Liver (tissue), 9 donors: ENCODE measurements around the gene DYNC1H1. TPM values are rescaled to one million over a fixed set of nuclear protein-coding genes. Genes with fewer than 3 reads are reported as not detected.

Experiments used
- DNase-seq: peaks from one replicate; pipeline ENCODE4 v3.0.0-alpha.2; 2017; ENCODE audit warnings: low spot score
- H3K27ac ChIP-seq, 2 donors: one replicate each; pipeline ENCODE4 v1.7.0; 2013; ENCODE audit warnings: inconsistent platforms in 2 of 2, low read length in 2 of 2, control low read depth in 1 of 2, low read depth in 1 of 2, mild to moderate bottlenecking in 1 of 2
- H3K27me3 ChIP-seq, 4 donors: one replicate each; pipeline versions ENCODE4 v1.6.1 to v1.7.0; 2013; ENCODE audit warnings: low read length in 3 of 4, inconsistent platforms in 1 of 4, mild to moderate bottlenecking in 1 of 4, moderate library complexity in 1 of 4; ENCODE audit not compliant: control insufficient read depth in 4 of 4, insufficient read depth in 4 of 4
- H3K36me3 ChIP-seq, 4 donors: one replicate each; pipeline versions ENCODE4 v1.6.1 to v1.7.0; 2013; ENCODE audit warnings: low read length in 3 of 4, mild to moderate bottlenecking in 3 of 4, low read depth in 1 of 4, moderate library complexity in 1 of 4; ENCODE audit not compliant: control insufficient read depth in 4 of 4, insufficient read depth in 3 of 4
- H3K4me1 ChIP-seq, 4 donors: one replicate each; pipeline versions ENCODE4 v1.6.1 to v1.7.0; 2013; ENCODE audit warnings: low read length in 3 of 4, mild to moderate bottlenecking in 3 of 4, moderate library complexity in 1 of 4; ENCODE audit not compliant: control insufficient read depth in 4 of 4, insufficient read depth in 4 of 4
- H3K4me3 ChIP-seq, 3 donors: one replicate each; pipeline versions ENCODE4 v1.6.1 to v1.7.0; 2013; ENCODE audit warnings: low read length in 3 of 3, control low read depth in 1 of 3, low read depth in 1 of 3, mild to moderate bottlenecking in 1 of 3
- H3K9ac ChIP-seq, 2 donors: one replicate each; pipeline ENCODE4 v1.7.0; 2013; ENCODE audit warnings: low read length in 2 of 2, mild to moderate bottlenecking in 2 of 2, moderate library complexity in 2 of 2, control low read depth in 1 of 2, low read depth in 1 of 2
- H3K9me3 ChIP-seq, 4 donors: one replicate each; pipeline versions ENCODE4 v1.6.1 to v1.7.0; 2013; ENCODE audit warnings: low read length in 3 of 4; ENCODE audit not compliant: control insufficient read depth in 4 of 4
- EGR1 ChIP-seq, 2 donors: IDR thresholded peaks; 2 replicates each; pipeline ENCODE4 v1.6.1; 2016 to 2018; ENCODE audit warnings: antibody characterized with exemption in 2 of 2, low read depth in 2 of 2
- FOXA1 ChIP-seq: IDR thresholded peaks from 2 replicates; pipeline ENCODE4 v1.6.1; 2016; ENCODE audit warnings: antibody characterized with exemption
- FOXA2 ChIP-seq: IDR thresholded peaks from 2 replicates; pipeline ENCODE4 v1.6.1; 2016; ENCODE audit warnings: antibody characterized with exemption
- GABPA ChIP-seq, 2 donors: IDR thresholded peaks in 1 of 2; conservative IDR thresholded peaks in 1 of 2; 2 replicates each; pipeline ENCODE4 v1.6.1; 2016; ENCODE audit warnings: antibody characterized with exemption in 2 of 2, mild to moderate bottlenecking in 1 of 2, moderate library complexity in 1 of 2
- HNF4A ChIP-seq, 2 donors: conservative IDR thresholded peaks; 2 replicates each; pipeline ENCODE4 v1.6.1; 2016; ENCODE audit warnings: antibody characterized with exemption in 2 of 2, mild to moderate bottlenecking in 2 of 2
- HNF4G ChIP-seq: IDR thresholded peaks from 2 replicates; pipeline ENCODE4 v1.6.1; 2016; ENCODE audit warnings: antibody characterized with exemption
- NR2F2 ChIP-seq: IDR thresholded peaks from 2 replicates; pipeline ENCODE4 v1.6.1; 2016; ENCODE audit warnings: antibody characterized with exemption
- RAD21 ChIP-seq, 2 donors: IDR thresholded peaks; 2 replicates each; pipeline ENCODE4 v1.6.1; 2016; ENCODE audit warnings: antibody characterized with exemption in 2 of 2, mild to moderate bottlenecking in 2 of 2
- RXRA ChIP-seq, 2 donors: IDR thresholded peaks; 2 replicates each; pipeline ENCODE4 v1.6.1; 2017 to 2018; ENCODE audit warnings: antibody characterized with exemption in 2 of 2, mild to moderate bottlenecking in 1 of 2
- SP1 ChIP-seq: IDR thresholded peaks from 2 replicates; pipeline ENCODE4 v1.6.1; 2018; ENCODE audit warnings: antibody characterized with exemption, mild to moderate bottlenecking
- TAF1 ChIP-seq: conservative IDR thresholded peaks from 2 replicates; pipeline ENCODE4 v1.6.1; 2016; ENCODE audit warnings: antibody characterized with exemption, mild to moderate bottlenecking
- YY1 ChIP-seq: IDR thresholded peaks from 2 replicates; pipeline ENCODE4 v1.6.1; 2016; ENCODE audit warnings: antibody characterized with exemption, mild to moderate bottlenecking
- WGBS: extraction: QIAGEN DNeasy Blood & Tissue Kit; methylation state at CpG from one replicate; pipeline ENCODE4 v1.1.7; 2013; 5-methylcytosine and 5-hydroxymethylcytosine counted together
- polyA plus RNA-seq, 2 donors: library from polyadenylated mRNA; stranded (reverse) in 1 of 2; unstranded in 1 of 2; fragments of 200-250 nt in 1 of 2; fragments of >200 nt in 1 of 2; fragmentation: Nextera tagmentation in 1 of 2; extraction: Ambion mirVana in 1 of 2; gene quantifications; one replicate each; pipeline versions ENCODE4 v1.2.1 to v1.2.3, GENCODE V29; 2013 to 2015
- total RNA-seq, 2 donors: library from RNA; depleted of rRNA; stranded (reverse); fragments of >200 nt; gene quantifications; one replicate each; pipeline ENCODE4 v1.2.3, GENCODE V29; 2014
- TF ChIP-seq, protein P1 (sequence below): IDR thresholded peaks from 2 replicates; pipeline ENCODE4 v1.6.1; 2016; ENCODE audit warnings: antibody characterized with exemption
- TF ChIP-seq, protein P2 (sequence below): IDR thresholded peaks from 2 replicates; pipeline ENCODE4 v1.6.1; 2016; ENCODE audit warnings: antibody characterized with exemption
- TF ChIP-seq, protein P3 (sequence below): fragments of 150-350 bp; IDR thresholded peaks from 2 replicates; pipeline ENCODE4 v1.5.1; 2017; ENCODE audit warnings: improper control_type of control experiment, low read depth, low read length; ENCODE audit not compliant: missing input control
- TF ChIP-seq, protein P4 (sequence below): IDR thresholded peaks from 2 replicates; pipeline ENCODE4 v1.6.1; 2016; ENCODE audit warnings: antibody characterized with exemption
- donor health status: healthy.
- donor health status: healthy.
- donor health status: healthy.
- donor health status: healthy.
- donor health status: healthy.

DYNC1H1 gene
- total and polyA plus RNA-seq, 4 donors = 50.3 to 201 (median 82.6) TPM

DNA sequence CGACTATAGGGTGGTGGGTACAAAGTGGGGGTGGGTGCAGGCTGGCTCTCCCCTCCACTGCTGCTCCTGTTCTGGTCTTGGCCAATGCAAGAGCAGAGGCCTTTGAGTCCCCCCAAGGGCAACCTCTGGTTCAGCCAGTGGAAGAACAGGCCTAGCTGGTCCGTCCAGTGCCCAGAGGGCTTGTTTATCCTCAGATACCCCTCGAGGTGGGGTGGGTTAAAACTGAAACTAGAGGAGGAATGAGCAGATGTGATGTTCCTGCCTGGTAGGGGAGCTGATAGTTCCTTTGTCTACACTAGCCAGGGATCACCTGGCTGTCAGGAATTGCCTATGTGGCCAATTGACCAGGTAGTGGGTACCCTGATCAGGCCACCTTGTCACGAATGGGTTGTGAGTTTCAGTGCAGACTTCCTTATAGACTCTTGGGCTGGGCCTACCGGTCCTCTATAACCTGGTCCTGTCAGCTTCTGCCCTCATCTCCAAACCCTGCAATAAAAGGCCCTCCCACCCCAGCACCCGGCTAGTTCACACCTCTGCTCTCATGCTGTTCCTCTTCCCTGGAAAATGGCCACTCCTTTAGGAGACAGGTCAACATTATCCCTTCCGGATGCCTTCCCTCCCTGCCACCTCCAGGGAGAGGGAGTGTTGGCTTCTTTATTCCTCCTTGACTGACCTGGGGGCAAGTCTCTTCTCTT, 133.2 kb downstream of the DYNC1H1 start:
- no peak overlapping the region for H3K27ac ChIP-seq
- WGBS = 74% methylated on average over 7 of the region's 7 CpGs
- no peak overlapping the region for H3K9ac ChIP-seq
- no peak for DNase-seq
- no peaks in the 10 kb centered on the region for H3K9me3 ChIP-seq
- H3K36me3 ChIP-seq = no peaks in the 10 kb centered on the region
- TF ChIP-seq RAD21 (IDR thresholded peaks at IDR 0.05) (no peak), EGR1 (IDR thresholded peaks at IDR 0.05; ENCODE audit: low read depth in 2 of 2) (no peak), RXRA (IDR thresholded peaks at IDR 0.05) (no peak), TAF1 (no peak), FOXA2 (no peak)
- no peaks in the 10 kb centered on the region for H3K27me3 ChIP-seq
- H3K4me3 ChIP-seq = no peak overlapping the region
- peaks cover 0 to 6% (median 3%) of the 10 kb centered on the region in 4 donors for H3K4me1 ChIP-seq

DNA sequence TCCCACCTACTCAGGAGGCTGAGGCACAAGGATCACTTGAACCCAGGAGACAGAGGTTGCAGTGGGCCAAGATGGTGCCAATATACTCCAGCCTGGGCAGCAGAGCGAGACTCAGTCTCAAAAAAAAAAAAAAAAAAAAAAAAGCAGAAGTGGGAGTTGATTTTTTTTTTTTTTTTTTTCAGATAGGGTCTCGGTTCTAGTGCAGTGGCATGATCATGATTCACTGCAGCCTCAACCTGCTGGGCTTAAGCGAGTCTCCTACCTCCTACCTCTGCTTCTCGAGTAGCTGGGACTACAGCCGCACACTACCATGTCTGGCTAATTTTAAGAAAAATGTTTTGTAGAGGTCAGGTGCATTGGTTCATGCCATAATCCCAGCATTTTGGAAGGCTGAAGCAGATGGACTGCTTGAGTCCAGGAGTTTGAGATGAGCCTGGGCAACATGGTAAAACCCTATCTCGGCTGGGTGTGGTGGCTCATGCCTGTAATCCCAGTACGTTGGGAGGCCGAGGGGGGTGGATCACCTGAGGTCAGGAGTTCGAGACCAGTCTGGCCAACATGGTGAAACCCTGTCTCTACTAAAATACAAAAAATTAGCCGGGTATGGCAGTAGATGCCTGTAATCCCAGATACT, 138.8 kb downstream of the DYNC1H1 start:
- WGBS = 93% methylated on average over 10 of the region's 10 CpGs
- TF ChIP-seq SP1 = no peak
- no peak for TF ChIP-seq FOXA1
- TF ChIP-seq NR2F2 = no peak
- TF ChIP-seq HNF4G = no peak
- TF ChIP-seq, protein P1, sequence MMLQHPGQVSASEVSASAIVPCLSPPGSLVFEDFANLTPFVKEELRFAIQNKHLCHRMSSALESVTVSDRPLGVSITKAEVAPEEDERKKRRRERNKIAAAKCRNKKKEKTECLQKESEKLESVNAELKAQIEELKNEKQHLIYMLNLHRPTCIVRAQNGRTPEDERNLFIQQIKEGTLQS = no peak
- no peak for TF ChIP-seq RXRA (IDR thresholded peaks at IDR 0.05)
- no peak for TF ChIP-seq YY1
- TF ChIP-seq, protein P2, sequence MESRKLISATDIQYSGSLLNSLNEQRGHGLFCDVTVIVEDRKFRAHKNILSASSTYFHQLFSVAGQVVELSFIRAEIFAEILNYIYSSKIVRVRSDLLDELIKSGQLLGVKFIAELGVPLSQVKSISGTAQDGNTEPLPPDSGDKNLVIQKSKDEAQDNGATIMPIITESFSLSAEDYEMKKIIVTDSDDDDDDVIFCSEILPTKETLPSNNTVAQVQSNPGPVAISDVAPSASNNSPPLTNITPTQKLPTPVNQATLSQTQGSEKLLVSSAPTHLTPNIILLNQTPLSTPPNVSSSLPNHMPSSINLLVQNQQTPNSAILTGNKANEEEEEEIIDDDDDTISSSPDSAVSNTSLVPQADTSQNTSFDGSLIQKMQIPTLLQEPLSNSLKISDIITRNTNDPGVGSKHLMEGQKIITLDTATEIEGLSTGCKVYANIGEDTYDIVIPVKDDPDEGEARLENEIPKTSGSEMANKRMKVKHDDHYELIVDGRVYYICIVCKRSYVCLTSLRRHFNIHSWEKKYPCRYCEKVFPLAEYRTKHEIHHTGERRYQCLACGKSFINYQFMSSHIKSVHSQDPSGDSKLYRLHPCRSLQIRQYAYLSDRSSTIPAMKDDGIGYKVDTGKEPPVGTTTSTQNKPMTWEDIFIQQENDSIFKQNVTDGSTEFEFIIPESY = no peak
- no peak for TF ChIP-seq RAD21 (IDR thresholded peaks at IDR 0.05)
- no peak for TF ChIP-seq GABPA (IDR thresholded peaks at IDR 0.05 in 1 of 2, conservative IDR thresholded peaks at IDR 0.05 in 1 of 2)
- TF ChIP-seq EGR1 (IDR thresholded peaks at IDR 0.05; ENCODE audit: low read depth in 2 of 2) = no peak
- no peak for TF ChIP-seq HNF4A (conservative IDR thresholded peaks at IDR 0.05)
- TF ChIP-seq, protein P3, sequence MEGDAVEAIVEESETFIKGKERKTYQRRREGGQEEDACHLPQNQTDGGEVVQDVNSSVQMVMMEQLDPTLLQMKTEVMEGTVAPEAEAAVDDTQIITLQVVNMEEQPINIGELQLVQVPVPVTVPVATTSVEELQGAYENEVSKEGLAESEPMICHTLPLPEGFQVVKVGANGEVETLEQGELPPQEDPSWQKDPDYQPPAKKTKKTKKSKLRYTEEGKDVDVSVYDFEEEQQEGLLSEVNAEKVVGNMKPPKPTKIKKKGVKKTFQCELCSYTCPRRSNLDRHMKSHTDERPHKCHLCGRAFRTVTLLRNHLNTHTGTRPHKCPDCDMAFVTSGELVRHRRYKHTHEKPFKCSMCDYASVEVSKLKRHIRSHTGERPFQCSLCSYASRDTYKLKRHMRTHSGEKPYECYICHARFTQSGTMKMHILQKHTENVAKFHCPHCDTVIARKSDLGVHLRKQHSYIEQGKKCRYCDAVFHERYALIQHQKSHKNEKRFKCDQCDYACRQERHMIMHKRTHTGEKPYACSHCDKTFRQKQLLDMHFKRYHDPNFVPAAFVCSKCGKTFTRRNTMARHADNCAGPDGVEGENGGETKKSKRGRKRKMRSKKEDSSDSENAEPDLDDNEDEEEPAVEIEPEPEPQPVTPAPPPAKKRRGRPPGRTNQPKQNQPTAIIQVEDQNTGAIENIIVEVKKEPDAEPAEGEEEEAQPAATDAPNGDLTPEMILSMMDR = no peak
- TF ChIP-seq, protein P4, sequence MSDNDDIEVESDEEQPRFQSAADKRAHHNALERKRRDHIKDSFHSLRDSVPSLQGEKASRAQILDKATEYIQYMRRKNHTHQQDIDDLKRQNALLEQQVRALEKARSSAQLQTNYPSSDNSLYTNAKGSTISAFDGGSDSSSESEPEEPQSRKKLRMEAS = no peak
- no peak for TF ChIP-seq FOXA2
- no peak overlapping the region for H3K9ac ChIP-seq

More for the DNA sequence above, 138.8 kb downstream of the DYNC1H1 start:
- no peak overlapping the region for H3K27ac ChIP-seq
- H3K9me3 ChIP-seq = no peaks in the 10 kb centered on the region
- no peaks in the 10 kb centered on the region for H3K36me3 ChIP-seq
- no peak for DNase-seq
- no peak overlapping the region for H3K4me3 ChIP-seq
- no peaks in the 10 kb centered on the region for H3K4me1 ChIP-seq
- H3K27me3 ChIP-seq = no peaks in the 10 kb centered on the region
